ENCODE data around the gene IMMP2L. TPM values are rescaled to one million over a fixed set of nuclear protein-coding genes. Genes with fewer than 3 reads are reported as not detected.

Gene IMMP2L
- total RNA-seq, 1 donor: 19.9 TPM

GRCh38 chr7:111393011-111393754 lies 169.1 kb downstream of the IMMP2L start:
- DNase-seq (ENCODE audit: insufficient read length, low spot score, missing footprints): no peak
- Histone ChIP-seq H3K27ac (ENCODE audit: low read depth, low read length) (peak overlapping the region; percentile 5), H4K20me1 (ENCODE audit: insufficient read depth, low read length) (no peaks in the 10 kb centered on the region), H3K36me3 (ENCODE audit: insufficient read depth, low read length) (no peaks in the 10 kb centered on the region), H3K27me3 (ENCODE audit: insufficient read depth, low read length) (no peaks in the 10 kb centered on the region), H3K9me3 (ENCODE audit: low read depth, low read length) (no peaks in the 10 kb centered on the region), H3K79me2 (ENCODE audit: insufficient read depth, low read length) (no peaks in the 10 kb centered on the region), H3K4me3 (ENCODE audit: insufficient read depth, low read length) (no peak overlapping the region), H3K4me1 (ENCODE audit: insufficient read depth, low read length) (peaks cover 10% of the 10 kb centered on the region), H2AFZ (ENCODE audit: low read length) (peak overlapping the region; percentile 44), H3K4me2 (ENCODE audit: insufficient read depth, low read length) (peak overlapping the region; percentile 34)
- no peak for TF ChIP-seq CTCF (IDR thresholded peaks at IDR 0.05; ENCODE audit: extremely low read depth, low read depth, low read length)

- no peaks in the 10 kb centered on the region for H3K79me2 ChIP-seq (ENCODE audit: insufficient read depth, low read length)
- H3K27me3 ChIP-seq (ENCODE audit: insufficient read depth, low read length): no peaks in the 10 kb centered on the region
- no peak overlapping the region for H2AFZ ChIP-seq (ENCODE audit: low read length)
- no peak overlapping the region for H3K27ac ChIP-seq (ENCODE audit: low read depth, low read length)
- DNase-seq (ENCODE audit: insufficient read length, low spot score, missing footprints): no peak
- H3K36me3 ChIP-seq (ENCODE audit: insufficient read depth, low read length): no peaks in the 10 kb centered on the region
- H3K4me1 ChIP-seq (ENCODE audit: insufficient read depth, low read length): peaks cover 10% of the 10 kb centered on the region
- no peak for TF ChIP-seq CTCF (IDR thresholded peaks at IDR 0.05; ENCODE audit: extremely low read depth, low read depth, low read length)
- H4K20me1 ChIP-seq (ENCODE audit: insufficient read depth, low read length): no peaks in the 10 kb centered on the region
- no peaks in the 10 kb centered on the region for H3K9me3 ChIP-seq (ENCODE audit: low read depth, low read length)
- H3K4me3 ChIP-seq (ENCODE audit: insufficient read depth, low read length): no peak overlapping the region
- H3K4me2 ChIP-seq (ENCODE audit: insufficient read depth, low read length): no peak overlapping the region
Measured at GRCh38 chr7:111392294-111392693, 170.0 kb downstream of the IMMP2L start.

DNA sequence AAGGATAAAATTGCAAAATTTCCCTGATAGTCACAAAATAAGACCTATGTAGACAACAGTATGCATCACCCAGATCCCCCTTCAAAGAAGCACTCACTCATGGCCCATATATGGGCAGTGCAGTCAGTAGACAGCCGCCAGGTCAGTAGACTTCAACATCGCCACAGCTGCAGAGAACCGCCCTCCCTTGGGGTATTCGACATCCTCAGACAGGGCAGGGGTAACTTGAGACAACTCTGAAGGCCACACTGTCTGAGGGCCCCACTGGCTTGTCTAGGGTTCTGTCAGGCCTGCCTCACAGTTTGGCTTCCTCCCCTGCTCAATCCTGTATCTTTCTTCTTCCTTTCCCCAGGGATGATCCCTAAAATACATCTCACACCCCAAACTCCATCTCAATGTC lies 172.3 kb downstream of the IMMP2L start:
- no peak overlapping the region for H2AFZ ChIP-seq (ENCODE audit: low read length)
- H4K20me1 ChIP-seq (ENCODE audit: insufficient read depth, low read length): no peaks in the 10 kb centered on the region
- DNase-seq (ENCODE audit: insufficient read length, low spot score, missing footprints): no peak
- H3K4me3 ChIP-seq (ENCODE audit: insufficient read depth, low read length): no peak overlapping the region
- no peaks in the 10 kb centered on the region for H3K36me3 ChIP-seq (ENCODE audit: insufficient read depth, low read length)
- TF ChIP-seq CTCF (IDR thresholded peaks at IDR 0.05; ENCODE audit: extremely low read depth, low read depth, low read length): no peak
- H3K9me3 ChIP-seq (ENCODE audit: low read depth, low read length): no peaks in the 10 kb centered on the region
- peaks cover 10% of the 10 kb centered on the region for H3K4me1 ChIP-seq (ENCODE audit: insufficient read depth, low read length)
- H3K79me2 ChIP-seq (ENCODE audit: insufficient read depth, low read length): no peaks in the 10 kb centered on the region
- H3K4me2 ChIP-seq (ENCODE audit: insufficient read depth, low read length): no peak overlapping the region
- no peaks in the 10 kb centered on the region for H3K27me3 ChIP-seq (ENCODE audit: insufficient read depth, low read length)
- no peak overlapping the region for H3K27ac ChIP-seq (ENCODE audit: low read depth, low read length)

- no peak overlapping the region for H3K4me2 ChIP-seq (ENCODE audit: insufficient read depth, low read length)
- H3K27ac ChIP-seq (ENCODE audit: low read depth, low read length): no peak overlapping the region
- no peak overlapping the region for H3K4me3 ChIP-seq (ENCODE audit: insufficient read depth, low read length)
- H2AFZ ChIP-seq (ENCODE audit: low read length): no peak overlapping the region
- TF ChIP-seq CTCF (IDR thresholded peaks at IDR 0.05; ENCODE audit: extremely low read depth, low read depth, low read length): no peak
- H3K9me3 ChIP-seq (ENCODE audit: low read depth, low read length): no peaks in the 10 kb centered on the region
- no peaks in the 10 kb centered on the region for H3K79me2 ChIP-seq (ENCODE audit: insufficient read depth, low read length)
- DNase-seq (ENCODE audit: insufficient read length, low spot score, missing footprints): no peak
- no peaks in the 10 kb centered on the region for H3K36me3 ChIP-seq (ENCODE audit: insufficient read depth, low read length)
- no peaks in the 10 kb centered on the region for H3K27me3 ChIP-seq (ENCODE audit: insufficient read depth, low read length)
- peaks cover 13% of the 10 kb centered on the region for H3K4me1 ChIP-seq (ENCODE audit: insufficient read depth, low read length)
- H4K20me1 ChIP-seq (ENCODE audit: insufficient read depth, low read length): no peaks in the 10 kb centered on the region
Measured at GRCh38 chr7:111388912-111389311, 173.4 kb downstream of the IMMP2L start.

Measured in osteoblast (primary cell).